Neutrophil (primary cell): ENCODE data around the gene LRRC75B.
"Not testable (repeated sequence)": the region's sequence is repeated elsewhere in the genome, so short reads cannot be mapped to it uniquely, and the experiment has no call there.

Experiments
- H3K27ac ChIP-seq: fragments of 200-600 bp; sonication (generic); 2 replicates; pipeline ENCODE4 v1.5.1; 2016; ENCODE audit warnings: mild to moderate bottlenecking, moderate library complexity
- H3K27me3 ChIP-seq: fragments of 200-600 bp; sonication (generic); 2 replicates; pipeline ENCODE4 v1.6.0; 2016; ENCODE audit warnings: mild to moderate bottlenecking
- H3K36me3 ChIP-seq: fragments of 200-600 bp; sonication (generic); 2 replicates; pipeline ENCODE4 v1.5.1; 2017
- H3K4me1 ChIP-seq, 2 experiments: fragments of 200-600 bp in 1 of 2; sonication (generic) in 1 of 2; 1 replicate in 1 of 2; 2 replicates in 1 of 2; pipeline versions ENCODE4 v1.5.1 to v1.6.1; 2013 to 2016; ENCODE audit warnings: low read depth in 1 of 2, low read length in 1 of 2, mild to moderate bottlenecking in 1 of 2, moderate library complexity in 1 of 2; ENCODE audit not compliant: control insufficient read depth in 1 of 2, insufficient read depth in 1 of 2
- H3K4me3 ChIP-seq, 2 experiments: fragments of 200-600 bp in 1 of 2; sonication (generic) in 1 of 2; 1 replicate in 1 of 2; 2 replicates in 1 of 2; pipeline ENCODE4 v1.5.1; 2013 to 2016; ENCODE audit warnings: low read depth in 1 of 2, low read length in 1 of 2, mild to moderate bottlenecking in 1 of 2, moderate library complexity in 1 of 2
- H3K9me3 ChIP-seq: fragments of 200-600 bp; sonication (generic); 2 replicates; pipeline ENCODE4 v1.5.1; 2016
- TF ChIP-seq, protein P1 (sequence below): fragments of 200-600 bp; sonication (generic); IDR thresholded peaks from 2 replicates; pipeline ENCODE4 v1.5.1; 2016; ENCODE audit warnings: antibody characterized with exemption

LRRC75B gene, protein sequence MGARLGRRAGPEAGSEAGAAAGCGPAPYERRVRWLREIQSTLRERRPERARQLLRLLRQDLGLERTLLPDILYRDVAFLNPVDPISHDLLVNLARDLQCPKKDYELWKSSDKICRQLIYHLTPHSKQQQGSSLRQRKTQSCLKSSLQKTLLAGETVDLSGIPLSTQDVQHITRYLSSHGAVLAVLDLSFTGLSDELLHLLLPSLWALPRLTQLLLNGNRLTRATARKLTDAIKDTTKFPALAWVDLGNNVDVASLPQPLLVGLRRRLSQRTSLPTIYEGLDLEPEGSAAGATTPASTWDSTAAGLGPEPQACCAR

DNA sequence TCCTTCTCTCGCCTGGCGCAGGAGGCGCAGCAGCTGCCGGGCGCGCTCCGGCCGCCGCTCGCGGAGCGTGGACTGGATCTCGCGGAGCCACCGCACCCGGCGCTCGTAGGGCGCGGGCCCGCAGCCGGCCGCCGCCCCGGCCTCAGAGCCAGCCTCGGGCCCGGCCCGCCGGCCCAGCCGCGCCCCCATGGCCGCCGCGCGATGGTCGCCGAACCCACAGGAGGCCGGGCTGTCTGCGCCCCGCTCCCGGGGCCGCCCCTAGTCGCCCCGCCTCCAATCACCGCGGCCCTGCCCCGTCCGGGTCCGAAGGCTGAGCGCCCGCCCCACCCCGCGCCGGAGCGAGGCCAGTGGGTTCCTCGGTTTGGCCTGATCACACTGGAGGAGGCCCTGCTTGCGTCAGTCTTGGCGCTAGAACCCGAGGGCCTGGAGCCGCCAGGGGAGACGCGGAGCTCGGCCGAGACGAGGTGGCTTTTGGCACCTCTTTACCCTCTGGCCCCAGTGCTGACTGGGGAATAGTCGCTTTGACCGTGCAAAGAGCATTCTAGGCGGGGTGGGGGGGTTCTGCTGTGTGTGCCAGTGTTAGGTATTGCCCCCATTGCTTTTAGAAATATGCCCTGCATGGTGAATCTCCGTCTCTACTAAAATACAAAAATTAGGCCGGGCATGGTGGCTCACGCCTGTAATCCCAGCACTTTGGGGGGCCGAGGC, at the start of gene LRRC75B:
TSS of gene LRRC75B (minus strand) at position 223 of the 708 bp plus-strand sequence. CDS start at position 189, 34 bp downstream.
- H3K27ac ChIP-seq: peak within 1 kb of the TSS; percentile 76
- H3K27me3 ChIP-seq: peaks cover 7% of the 10 kb centered on the region
- H3K9me3 ChIP-seq: no peaks in the 10 kb centered on the region
- peaks cover 12% of the 10 kb centered on the region for H3K36me3 ChIP-seq
- peaks cover 10 to 20% of the 10 kb centered on the region in 2 experiments for H3K4me1 ChIP-seq
- TF ChIP-seq, protein P1, sequence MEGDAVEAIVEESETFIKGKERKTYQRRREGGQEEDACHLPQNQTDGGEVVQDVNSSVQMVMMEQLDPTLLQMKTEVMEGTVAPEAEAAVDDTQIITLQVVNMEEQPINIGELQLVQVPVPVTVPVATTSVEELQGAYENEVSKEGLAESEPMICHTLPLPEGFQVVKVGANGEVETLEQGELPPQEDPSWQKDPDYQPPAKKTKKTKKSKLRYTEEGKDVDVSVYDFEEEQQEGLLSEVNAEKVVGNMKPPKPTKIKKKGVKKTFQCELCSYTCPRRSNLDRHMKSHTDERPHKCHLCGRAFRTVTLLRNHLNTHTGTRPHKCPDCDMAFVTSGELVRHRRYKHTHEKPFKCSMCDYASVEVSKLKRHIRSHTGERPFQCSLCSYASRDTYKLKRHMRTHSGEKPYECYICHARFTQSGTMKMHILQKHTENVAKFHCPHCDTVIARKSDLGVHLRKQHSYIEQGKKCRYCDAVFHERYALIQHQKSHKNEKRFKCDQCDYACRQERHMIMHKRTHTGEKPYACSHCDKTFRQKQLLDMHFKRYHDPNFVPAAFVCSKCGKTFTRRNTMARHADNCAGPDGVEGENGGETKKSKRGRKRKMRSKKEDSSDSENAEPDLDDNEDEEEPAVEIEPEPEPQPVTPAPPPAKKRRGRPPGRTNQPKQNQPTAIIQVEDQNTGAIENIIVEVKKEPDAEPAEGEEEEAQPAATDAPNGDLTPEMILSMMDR: no peak
- H3K4me3 ChIP-seq: peak within 1 kb of the TSS; percentile 59 to 71

DNA sequence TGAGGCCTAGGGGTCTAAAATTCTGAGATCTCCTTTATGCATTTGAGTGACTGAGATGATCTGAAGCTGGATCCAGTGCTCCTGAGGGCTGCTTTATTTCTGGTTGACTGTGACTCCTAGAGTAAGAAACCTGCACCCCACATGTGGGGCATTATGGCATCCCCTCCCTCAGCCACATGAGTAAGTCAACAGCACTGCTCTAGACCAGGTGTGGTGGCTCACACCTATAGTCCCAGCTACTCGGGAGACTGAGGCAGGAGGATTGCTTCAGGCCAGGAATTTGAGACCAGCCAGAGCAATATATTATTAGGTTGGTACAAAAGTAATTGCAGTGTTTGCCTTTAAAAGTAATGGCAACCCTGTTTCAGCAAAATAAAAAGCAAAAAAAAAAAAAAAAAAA, 49.4 kb upstream of the LRRC75B start:
- H3K9me3 ChIP-seq, H3K36me3 ChIP-seq, H3K27ac ChIP-seq, H3K27me3 ChIP-seq, H3K4me3 ChIP-seq, H3K4me1 ChIP-seq: not testable (repeated sequence)

DNA sequence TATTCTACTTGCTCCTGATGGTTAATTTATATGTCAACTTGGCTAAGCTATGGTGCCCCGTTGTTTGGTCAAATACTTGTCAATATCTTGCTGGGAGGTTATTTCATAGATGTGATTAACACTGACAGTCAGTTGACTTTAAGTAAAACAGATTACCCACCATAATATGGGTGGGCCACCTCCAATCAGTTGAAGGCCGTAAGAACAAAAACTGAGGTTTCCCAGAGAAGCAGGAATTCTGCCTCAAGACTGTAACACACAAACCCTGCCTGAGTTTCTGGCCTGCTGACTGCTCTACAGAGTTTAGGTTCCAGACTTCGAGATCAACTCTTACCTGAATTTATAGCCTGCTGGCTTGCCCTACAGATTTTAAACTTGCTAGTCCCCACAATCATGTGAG, 43.6 kb upstream of the LRRC75B start:
- H3K4me1 ChIP-seq, H3K27ac ChIP-seq, H3K4me3 ChIP-seq, H3K27me3 ChIP-seq, H3K36me3 ChIP-seq, H3K9me3 ChIP-seq: not testable (repeated sequence)

DNA sequence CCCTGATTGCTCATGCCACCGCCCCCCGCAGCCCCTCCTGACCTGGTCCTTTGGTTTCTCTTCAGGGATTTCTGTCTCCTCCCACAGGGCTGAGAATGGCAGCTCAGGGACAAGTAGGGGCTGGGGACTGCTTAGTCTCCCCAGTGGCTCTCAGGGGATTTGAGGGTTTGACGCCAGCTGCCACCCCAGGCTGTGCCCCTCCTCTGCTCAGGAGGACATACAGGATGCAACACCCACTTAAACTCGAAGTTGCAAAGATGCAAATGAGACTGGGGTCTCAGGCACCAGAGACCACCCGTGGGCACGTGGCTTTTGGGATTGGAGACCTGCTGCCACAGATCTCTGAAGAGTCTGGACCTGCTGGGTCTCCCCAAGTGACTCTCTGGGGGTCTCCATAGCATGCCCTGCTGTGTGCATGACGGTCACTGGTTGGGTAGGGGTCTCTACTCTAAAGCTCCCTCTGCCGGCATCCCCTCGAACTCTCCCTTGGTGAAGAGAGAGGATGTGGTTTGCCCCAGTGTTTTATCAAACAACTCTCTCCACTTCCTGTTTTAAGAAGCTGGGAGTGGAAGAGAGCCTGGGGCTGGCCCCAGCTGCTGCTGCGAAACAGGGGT, 42.0 kb upstream of the LRRC75B start:
- TF ChIP-seq, protein P1: peak; percentile 25
- not testable (repeated sequence) for H3K36me3 ChIP-seq, H3K4me1 ChIP-seq, H3K27me3 ChIP-seq, H3K27ac ChIP-seq, H3K9me3 ChIP-seq, H3K4me3 ChIP-seq

DNA sequence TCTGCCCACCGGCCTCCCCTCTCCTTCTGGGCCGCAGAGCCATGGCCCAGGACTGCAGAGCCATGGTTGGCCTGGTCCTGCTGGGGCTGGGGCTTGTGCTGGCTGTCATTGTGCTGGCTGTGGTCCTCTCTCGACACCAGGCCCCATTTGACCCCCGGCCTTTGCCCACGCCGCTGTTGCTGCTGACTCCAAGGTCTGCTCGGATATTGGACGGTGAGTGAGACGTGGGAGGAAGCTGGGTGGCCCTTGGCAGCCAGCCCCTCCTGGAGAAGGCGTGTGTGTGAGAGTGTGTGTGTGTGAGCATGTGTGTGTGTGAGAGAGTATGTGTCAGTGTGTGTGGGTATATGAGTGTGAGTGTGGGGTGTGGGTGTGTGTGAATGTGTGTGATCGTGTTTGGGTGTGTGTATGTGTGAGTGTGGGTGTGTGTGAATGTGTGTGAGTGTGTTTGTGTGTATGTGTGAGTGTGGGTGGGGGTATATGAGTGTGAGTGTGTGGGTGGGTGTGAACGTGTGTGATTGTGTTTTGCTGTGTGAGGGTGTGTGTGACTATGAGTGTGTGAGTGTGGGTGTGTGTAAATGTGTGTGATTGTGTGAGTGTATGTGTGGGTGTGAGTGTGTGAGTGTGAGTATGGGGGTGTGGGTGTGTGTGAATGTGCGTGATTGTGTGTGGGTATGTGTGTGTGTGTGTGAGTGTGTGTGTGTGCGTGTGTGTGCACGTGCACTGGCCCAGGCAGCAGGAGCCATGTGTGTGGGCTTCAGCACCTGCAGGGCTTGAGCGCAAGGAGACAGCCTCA, 40.6 kb upstream of the LRRC75B start:
- not testable (repeated sequence) for H3K27me3 ChIP-seq, H3K4me3 ChIP-seq, H3K9me3 ChIP-seq, H3K36me3 ChIP-seq, H3K4me1 ChIP-seq, H3K27ac ChIP-seq

DNA sequence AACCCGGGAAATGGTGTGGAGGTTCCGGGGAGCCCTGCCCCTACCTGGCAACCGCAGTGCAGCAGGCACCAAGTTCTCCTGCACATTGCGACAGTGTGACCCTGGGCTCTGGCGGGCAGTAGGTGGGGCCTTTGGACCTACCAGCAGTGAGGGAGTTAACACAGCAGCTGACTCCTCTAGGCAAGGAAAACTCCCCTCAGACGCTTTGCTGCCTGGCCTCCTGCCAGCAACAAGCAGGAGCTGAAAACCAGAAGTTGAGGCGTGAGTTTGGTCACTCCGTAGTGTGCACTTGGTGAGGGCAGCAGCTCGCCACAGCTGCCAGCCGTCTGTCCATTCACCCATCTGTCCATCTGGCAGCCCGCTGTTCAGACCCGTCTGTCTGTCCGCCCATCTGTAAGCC, 39.8 kb upstream of the LRRC75B start:
- H3K4me3 ChIP-seq, H3K27me3 ChIP-seq, H3K27ac ChIP-seq, H3K9me3 ChIP-seq, H3K4me1 ChIP-seq: not testable (repeated sequence)
- peaks cover 15% of the 10 kb centered on the region for H3K36me3 ChIP-seq

DNA sequence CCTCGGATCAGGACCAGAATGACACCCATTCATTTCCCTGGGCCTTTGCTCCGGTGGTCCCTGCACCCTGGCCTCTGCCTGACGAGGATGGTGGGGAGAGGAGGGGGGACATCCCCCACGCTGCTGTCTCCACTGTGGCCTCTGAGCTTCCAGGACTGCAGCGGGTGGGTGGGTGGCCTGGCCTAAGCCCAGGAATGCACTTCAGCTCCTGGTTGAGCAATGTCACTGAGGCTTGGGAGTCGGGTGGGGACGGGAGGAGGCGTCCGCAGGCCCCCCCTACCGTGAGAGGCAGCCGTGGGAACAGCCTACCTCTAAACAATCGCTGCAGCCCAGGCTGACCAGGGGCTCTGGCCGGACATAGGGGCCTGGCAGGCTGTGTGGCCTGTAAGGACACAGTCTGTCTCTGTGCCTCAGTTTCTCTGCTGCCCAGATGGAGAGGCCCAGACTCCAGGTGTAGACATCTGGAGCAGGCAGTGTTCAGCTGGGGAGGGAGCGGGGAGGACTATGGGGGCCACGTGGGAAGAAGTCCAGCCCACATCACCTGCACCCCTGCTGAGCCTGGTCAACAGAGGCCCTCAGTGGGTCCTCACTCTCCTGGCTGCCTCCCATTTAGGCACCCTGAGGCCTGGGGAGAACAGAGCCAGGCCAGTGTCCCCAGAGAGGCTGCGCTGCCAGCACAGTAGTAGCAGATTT, 38.7 kb upstream of the LRRC75B start:
- H3K27ac ChIP-seq, H3K27me3 ChIP-seq, H3K4me1 ChIP-seq, H3K9me3 ChIP-seq, H3K4me3 ChIP-seq: not testable (repeated sequence)
- H3K36me3 ChIP-seq: peaks cover 18% of the 10 kb centered on the region

DNA sequence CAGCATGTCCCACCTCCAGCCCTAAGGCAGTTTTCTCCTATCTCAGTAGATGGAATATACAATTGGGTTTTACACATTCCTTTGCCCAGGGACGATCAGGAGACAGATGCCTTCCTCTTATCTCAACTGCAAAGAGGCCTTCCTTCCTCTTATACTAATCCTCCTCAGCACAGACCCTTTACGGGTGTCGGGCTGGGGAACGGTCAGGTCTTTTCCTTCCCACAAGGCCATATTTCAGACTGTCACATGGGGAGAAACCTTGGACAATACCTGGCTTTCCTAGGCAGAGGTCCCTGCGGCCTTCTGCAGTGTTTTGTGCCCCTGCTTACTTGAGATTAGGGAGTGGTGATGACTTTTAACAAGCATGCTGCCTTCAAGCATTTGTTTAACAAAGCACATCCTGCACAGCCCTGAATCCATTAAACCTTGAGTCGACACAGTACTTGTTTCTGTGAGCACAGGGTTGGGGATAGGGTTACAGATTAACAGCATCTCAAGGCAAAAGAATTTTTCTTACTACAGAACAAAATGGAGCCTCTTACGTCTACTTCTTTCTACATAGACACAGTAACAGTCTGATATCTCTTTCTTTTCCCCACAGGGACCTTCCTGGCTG, 38.0 kb upstream of the LRRC75B start:
- not testable (repeated sequence) for H3K27ac ChIP-seq, H3K9me3 ChIP-seq, H3K27me3 ChIP-seq, H3K4me3 ChIP-seq, H3K4me1 ChIP-seq
- peaks cover 21% of the 10 kb centered on the region for H3K36me3 ChIP-seq
